ENCODE measurements around the gene KLHL14. TPM values are rescaled to one million over a fixed set of nuclear protein-coding genes. Genes with fewer than 3 reads are reported as not detected.
"Not testable (repeated sequence)": the region's sequence is repeated elsewhere in the genome, so short reads cannot be mapped to it uniquely, and the experiment has no call there.

KLHL14 gene
- total RNA-seq, 1 experiment from 2014 or later: 0.34 TPM

- no peak for DNase-seq (ENCODE audit: low read depth)
These were observed 50.5 kb downstream of the KLHL14 start for GRCh38 chr18:32722279-32722678.

GRCh38 chr18:32717126-32717525 is 55.7 kb downstream of the KLHL14 start:
- no peak for DNase-seq (ENCODE audit: low read depth)

GRCh38 chr18:32714571-32715148 is 58.2 kb downstream of the KLHL14 start:
- DNase-seq (ENCODE audit: low read depth): peak; percentile 57

- no peak for DNase-seq (ENCODE audit: low read depth)
These were observed 60.0 kb downstream of the KLHL14 start for GRCh38 chr18:32712860-32713259.

GRCh38 chr18:32711862-32712261 is 61.0 kb downstream of the KLHL14 start:
- no peak for DNase-seq (ENCODE audit: low read depth)

- DNase-seq (ENCODE audit: low read depth): no peak
These were observed 65.2 kb downstream of the KLHL14 start for GRCh38 chr18:32707586-32707985.

- DNase-seq (ENCODE audit: low read depth): no peak
These were observed 65.7 kb downstream of the KLHL14 start for GRCh38 chr18:32707147-32707546.

GRCh38 chr18:32701313-32701712 is 71.5 kb downstream of the KLHL14 start:
- DNase-seq (ENCODE audit: low read depth): no peak

- no peak for DNase-seq (ENCODE audit: low read depth)
These were observed 74.7 kb downstream of the KLHL14 start for GRCh38 chr18:32698153-32698552.

- DNase-seq (ENCODE audit: low read depth): no peak
These were observed 76.4 kb downstream of the KLHL14 start for GRCh38 chr18:32696376-32696775.

GRCh38 chr18:32695534-32695933 is 77.3 kb downstream of the KLHL14 start:
- DNase-seq (ENCODE audit: low read depth): no peak

GRCh38 chr18:32688821-32689220 is 84.0 kb downstream of the KLHL14 start:
- no peak for DNase-seq (ENCODE audit: low read depth)

GRCh38 chr18:32684940-32685339 is 87.9 kb downstream of the KLHL14 start:
- no peak for DNase-seq (ENCODE audit: low read depth)

- DNase-seq (ENCODE audit: low read depth): no peak
These were observed 88.7 kb downstream of the KLHL14 start for GRCh38 chr18:32684096-32684495.

- DNase-seq (ENCODE audit: low read depth): no peak
These were observed 89.8 kb downstream of the KLHL14 start for GRCh38 chr18:32683044-32683443.

- DNase-seq (ENCODE audit: low read depth): no peak
These were observed 95.2 kb downstream of the KLHL14 start for GRCh38 chr18:32677578-32677977.

- peak; percentile 4 for DNase-seq (ENCODE audit: low read depth)
These were observed 98.3 kb downstream of the KLHL14 start for GRCh38 chr18:32674491-32674890.

GRCh38 chr18:32672398-32672797 is 100.4 kb downstream of the KLHL14 start:
- DNase-seq (ENCODE audit: low read depth): no peak

- no peak for DNase-seq (ENCODE audit: low read depth)
These were observed 102.1 kb downstream of the KLHL14 start for GRCh38 chr18:32670727-32671126.

- DNase-seq (ENCODE audit: low read depth): no peak
These were observed 103.2 kb downstream of the KLHL14 start for GRCh38 chr18:32669549-32670165.

- no peak for DNase-seq (ENCODE audit: low read depth)
These were observed 103.9 kb downstream of the KLHL14 start for GRCh38 chr18:32668956-32669355.

- peak; percentile 69 for DNase-seq (ENCODE audit: low read depth)
These were observed 111.1 kb downstream of the KLHL14 start for GRCh38 chr18:32661486-32662299.

- DNase-seq (ENCODE audit: low read depth): not testable (repeated sequence)
These were observed 118.3 kb downstream of the KLHL14 start for GRCh38 chr18:32654507-32654906.
